Kidney tubule cell (primary cell): Measurements from ENCODE around the gene LEF1.

Source experiments
- DNase-seq: peaks from one replicate; pipeline ENCODE4 v3.0.0-alpha.2; 2018; ENCODE audit warnings: low spot score

Gene LEF1

DNA sequence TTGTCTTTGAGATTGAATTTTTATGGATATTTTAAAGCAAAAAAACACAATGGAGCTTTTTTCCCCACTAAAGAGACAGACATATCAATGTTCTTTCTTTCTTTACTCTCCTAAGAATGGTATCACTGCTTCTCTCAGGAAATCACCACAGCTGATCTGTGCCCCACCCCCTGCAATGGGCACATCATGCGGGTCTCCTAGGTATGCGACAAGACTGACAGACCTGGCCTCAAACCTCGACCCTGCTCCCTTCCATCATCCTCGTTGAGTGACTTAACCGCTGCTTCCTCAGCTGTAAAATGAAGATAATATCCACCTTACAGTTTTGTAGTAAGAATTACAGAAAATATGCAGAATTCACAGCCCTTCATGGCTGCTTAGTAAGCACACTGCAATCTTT is 58.3 kb downstream of the LEF1 start:
- no peak for DNase-seq

DNA sequence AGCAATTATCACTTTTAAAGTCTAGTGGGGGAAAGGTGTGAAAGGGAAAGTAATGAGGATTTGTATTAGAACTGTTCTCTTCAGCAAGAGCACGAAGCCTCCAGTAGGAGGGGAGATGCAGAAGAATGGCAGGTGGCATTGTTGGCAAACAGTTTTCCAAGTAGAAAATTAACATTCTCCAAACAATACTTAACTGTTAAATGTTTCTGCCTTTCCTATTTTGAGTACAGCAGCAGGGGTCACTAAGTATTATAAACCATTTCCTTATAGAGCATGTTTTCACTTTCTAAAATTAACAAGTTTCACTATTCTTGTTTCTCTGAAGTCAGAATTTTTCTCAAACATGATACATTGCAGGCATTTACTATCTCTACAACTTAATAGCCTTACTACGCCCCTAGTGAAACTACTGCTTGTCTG is 58.7 kb downstream of the LEF1 start:
- no peak for DNase-seq

DNA sequence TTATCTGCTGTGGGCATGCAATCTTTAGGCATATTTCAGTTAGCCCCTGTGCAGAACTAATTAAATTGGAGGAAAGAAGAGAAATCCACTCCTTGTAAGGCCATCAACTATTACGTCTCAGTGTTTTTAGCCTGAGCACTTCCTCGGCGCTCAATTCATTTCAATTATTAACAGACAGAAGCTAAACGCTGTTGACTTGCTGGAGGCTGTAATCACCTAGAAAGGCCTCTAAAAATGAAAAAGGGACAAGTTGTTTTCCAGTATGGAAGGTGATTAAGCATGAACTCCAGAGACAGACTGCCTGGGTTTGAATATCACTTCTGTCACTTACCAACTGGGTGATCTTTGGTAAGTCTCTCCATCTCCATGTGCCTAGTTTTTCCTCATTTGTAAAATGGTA is 59.6 kb downstream of the LEF1 start:
- DNase-seq, result no peak

DNA sequence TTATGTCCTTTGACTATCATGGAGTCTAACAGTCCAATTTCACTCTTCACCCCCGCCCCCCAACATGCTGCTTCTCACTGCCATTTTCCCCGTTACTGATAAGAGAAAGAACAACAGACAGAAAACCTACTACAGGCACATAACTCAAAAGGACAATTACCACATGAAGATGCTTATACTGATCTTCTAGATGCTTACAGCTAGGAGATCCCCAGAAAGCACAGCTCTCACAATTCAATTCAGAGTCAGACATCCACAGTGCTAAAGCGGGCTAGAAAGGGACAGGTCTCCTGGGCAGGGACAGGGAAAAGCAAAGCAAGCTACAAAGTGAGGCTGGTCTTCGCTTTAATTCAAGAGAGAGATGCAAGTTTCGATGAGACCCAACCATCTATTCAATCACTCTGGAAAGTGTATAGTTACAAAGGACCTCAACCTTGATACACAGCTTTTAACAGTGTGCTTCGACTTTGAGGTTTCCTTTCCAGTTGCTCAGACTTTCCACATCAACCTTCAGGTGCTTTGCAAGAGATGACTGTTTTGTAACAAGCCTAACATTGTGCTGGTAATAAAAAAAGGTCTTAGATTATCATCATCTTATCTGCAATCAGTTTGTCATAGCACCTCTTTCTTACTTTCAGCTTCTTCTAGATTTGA is 60.9 kb downstream of the LEF1 start:
- no peak for DNase-seq

DNA sequence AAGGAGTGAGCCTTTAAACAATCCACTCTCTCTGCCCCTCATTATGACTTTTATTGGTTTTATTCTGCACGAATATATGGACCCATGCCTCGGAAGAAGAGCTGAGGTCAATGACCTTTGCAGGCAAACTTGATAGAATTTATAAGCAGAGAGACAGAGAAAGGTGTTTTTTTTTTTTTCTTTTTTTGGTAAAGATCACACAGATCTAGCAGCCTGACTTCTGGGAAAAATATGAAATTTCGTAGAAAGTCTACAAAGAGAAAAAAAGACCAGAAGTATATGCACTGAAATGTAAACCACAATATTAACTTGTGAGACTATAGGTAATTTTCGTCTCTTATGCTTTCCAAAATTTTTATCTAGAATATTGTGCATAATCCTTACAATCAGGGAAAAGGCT is 61.6 kb downstream of the LEF1 start:
- DNase-seq, result no peak

DNA sequence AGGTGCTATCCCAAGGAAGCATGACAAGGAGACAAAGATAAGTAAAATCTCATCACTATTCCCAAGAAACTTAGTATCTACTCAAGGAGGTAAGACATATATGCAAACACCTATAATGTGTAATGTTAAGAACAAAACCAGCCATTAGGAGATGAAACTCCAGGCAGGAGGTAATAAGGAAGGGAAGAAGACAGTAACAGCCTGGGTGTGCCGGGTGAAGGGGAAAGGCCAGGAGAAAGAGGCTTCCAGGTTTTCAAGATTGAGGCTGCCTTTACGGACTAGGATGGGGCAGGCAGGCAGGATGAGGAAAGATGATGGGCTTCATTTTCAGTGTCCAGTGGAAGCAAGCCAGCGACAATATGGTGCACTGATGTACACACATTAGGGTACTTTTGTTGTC is 62.5 kb downstream of the LEF1 start:
- DNase-seq, result no peak

DNA sequence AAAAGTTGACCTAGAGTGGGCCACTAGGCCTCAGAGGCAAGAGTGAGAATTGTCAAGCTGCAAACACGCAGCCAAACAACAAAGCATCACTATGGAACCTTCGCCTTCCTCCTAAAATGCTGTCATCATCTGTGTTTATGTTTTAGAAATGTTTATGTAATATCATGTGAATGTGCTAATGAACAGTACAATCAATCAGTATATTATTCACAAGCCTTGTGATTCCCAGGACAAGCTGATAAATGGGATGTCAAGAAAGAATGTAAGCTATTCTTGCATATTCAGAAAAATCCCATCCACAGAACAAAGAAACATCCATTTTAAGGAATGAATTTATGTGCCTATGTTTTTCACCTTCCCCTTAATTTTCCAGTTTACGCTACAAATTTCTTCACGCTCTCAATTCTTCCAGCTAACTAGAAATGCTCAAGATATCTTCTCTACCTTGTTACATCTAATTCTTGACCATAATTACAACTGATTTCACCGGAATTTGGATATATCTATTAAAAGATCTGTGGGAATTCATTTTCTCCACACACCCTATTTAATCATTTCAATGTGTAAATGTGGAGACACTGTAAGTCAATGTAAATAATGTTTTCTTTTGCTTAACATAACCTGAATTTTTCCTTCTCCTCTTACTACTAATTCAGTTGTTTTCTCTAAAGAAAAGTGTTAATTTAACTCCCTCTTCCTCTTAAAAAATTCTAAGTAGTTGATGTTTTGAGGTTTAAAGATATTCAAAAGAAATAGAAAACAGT is 65.5 kb downstream of the LEF1 start:
- DNase-seq, result no peak

DNA sequence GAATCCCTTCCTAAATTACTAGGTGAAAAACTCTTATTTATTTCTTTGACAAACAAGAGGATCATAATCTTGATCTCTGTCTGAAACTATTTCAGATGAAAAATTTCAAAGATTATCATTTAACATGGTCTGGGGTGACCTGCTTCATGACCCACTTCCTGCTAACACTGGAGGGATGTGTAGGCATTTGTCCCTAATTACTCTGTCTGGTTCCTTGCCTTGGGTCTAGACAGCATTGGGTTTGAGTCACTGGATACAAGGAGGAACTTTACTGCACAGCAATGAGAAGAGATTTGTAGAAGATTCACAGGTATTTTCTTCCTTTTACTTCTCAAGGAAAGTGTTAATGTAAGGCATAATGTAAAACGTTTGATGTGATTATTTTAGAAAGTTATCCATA is 67.9 kb downstream of the LEF1 start:
- DNase-seq, result no peak

DNA sequence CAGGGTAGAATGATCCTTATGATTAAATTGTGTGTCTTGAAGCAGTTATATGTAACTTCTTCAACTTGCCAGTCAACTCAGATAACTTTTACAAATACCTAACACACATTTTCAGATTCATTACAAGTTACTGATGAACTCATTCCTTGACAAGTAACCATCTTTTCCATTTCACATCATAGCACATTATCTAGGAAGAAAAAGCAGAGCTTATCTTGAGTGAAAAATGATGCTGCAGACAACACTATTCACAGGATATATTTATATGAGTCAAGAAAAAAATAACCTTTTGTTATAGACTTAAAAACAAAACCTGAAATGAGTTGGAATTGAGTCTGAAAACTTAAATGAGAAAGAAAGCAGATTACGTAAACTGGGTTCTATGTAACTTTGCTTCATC is 68.9 kb downstream of the LEF1 start:
- no peak for DNase-seq

DNA sequence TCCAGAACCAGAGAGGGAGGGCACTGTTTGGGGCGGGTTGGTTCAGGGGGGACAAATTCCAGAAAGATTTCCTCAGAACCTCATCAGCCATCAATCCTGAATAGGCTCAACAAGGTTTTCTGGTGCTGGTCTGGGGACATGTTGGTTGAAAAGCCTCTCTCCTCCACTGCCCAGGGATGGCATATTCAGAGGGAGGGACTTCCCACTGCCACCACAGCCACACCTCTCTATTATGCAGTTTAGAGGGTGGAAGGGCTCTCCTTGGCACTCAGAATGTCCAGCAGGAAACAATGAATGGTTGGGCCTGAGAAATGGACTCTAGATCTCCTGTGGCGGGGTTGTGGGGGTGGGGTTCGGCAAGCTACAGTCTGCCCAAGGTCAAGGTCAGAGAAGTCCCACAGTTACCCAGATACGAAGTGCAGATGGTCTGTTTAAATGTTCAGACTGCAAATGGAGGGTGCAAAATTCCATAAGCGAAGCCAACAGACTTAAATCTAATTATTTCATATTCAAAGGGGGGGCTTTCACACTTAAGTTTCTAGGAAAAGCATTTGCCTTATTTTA is 70.7 kb downstream of the LEF1 start:
- DNase-seq, result no peak

DNA sequence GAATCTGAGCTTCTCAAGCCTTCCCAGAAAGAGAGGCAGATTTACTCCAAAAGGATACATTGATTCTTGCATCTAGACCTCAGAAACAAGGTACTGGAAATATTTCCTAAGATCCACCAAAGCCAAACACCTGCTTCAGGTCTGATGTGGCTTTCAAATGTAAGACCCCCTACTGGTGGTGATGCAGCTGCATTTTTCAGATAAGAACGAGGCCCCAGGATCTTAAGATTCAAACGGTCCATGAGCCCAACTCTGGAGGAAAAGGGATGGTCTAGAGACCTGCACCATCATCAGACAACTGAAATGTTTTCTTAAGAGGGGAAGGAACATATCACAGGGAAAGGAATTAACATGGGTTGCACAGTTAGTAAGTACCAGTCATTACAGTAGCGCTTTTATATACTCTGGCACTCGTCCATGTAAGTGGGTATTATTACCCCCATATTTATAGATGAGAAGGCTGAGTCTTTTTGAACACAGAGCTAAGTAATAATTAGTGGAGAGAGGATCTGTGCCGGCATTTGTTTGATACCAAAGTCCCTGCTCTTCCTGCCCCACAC is 73.7 kb downstream of the LEF1 start:
- DNase-seq, result no peak

DNA sequence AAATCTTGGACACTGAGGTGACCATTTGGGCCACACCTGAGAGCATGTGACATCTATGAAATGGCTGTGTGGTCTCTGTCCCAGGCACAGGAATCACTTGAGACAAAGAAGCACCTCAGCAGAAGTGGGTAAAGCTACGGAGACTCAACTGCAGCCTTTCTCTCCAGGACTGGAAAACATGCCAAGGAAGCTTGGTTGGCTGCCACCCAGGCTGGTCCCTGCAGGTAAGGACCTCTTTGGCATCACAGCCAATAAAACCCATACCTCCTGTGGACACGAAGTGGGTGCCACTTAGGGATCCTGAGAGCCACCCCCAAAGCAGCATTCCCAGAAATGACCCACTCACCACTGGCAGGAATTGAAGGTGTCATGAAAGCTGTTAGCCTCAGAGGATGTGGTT is 74.6 kb downstream of the LEF1 start:
- DNase-seq, result no peak

DNA sequence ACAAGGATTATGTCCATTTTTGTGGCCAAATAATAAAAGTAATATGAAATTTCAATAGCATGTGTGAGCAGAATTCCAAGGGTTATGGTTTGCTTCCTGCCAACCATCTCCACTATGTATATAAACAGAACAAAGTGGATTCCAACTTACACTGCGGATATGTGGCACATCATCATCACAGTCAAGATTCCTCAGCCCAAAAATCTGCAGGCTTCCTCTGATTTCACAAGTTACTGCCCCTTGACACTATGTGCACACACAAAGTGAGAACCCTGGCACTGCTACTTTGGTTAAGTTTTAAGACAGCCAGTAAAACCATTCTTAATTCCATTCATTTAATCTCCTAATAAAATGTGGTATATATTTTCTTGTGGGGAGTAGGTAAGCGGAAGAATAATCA is 76.4 kb downstream of the LEF1 start:
- DNase-seq, result no peak

DNA sequence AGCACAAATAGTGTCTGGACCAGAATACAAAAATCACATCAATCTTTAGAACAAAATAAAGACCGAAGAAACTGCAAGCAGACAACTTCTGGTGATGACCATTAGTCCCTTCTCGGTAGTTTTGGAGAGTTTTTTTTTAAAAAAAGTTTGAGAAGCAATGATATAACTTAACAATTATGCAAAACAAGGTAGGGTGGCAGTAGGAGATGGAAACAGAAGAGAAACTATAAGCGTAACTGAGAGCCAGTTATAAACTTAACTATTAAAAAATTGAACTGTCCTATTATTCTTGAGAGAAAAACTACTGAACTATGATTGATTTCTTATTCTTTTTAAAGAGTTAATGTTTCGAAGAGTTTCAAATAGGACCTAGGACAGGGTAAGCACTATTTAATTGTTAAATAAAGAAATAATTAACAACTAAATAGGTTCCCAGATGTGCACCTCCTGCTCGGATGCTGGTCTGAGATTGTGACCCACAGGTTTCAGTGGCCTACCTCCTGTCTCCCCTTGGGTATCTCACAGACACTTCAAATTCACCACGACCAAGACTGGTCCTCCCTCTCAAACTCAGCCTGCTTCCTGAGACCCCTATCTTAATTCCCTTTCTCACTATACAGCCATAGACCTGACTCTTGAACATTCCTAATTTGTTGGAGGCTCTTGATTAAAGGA is 81.3 kb downstream of the LEF1 start:
- no peak for DNase-seq

DNA sequence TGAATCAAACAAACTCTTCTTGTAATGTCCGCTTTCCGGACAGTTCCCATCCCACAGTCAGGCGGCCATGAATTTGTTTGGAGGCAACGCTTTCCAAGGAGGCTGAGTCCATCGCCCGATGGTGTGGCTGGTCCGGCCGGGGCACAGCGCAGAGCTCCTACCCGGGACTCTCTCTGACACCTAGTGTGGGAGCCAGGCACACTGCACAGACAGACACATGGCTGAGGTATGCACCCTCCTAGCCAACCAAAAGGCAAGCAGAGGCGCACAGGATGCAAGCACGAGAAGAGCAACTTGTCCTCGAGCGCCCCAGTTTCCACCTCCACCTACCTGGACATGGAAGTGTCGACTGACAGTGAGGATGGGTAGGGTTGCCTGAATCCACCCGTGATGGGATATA is 87.5 kb downstream of the LEF1 start:
- DNase-seq, result no peak

DNA sequence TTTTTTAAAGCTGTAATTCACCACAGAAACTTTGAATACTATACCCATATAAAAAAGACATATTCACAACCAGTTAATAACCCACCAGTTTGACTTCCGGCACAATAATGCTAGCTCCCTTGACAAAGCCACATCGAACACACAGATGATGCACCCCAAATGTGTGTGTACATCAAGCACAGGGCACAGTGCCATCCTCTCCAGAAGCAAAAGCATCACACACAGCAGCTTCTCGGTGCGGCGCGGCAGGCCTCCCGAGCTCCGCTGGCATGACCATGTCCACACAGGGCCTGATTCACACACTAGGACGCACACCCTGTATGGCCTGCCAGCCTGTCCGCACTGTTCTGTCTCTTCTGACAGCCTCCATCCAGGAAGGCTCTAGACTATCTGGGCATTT is 88.0 kb downstream of the LEF1 start:
- no peak for DNase-seq

DNA sequence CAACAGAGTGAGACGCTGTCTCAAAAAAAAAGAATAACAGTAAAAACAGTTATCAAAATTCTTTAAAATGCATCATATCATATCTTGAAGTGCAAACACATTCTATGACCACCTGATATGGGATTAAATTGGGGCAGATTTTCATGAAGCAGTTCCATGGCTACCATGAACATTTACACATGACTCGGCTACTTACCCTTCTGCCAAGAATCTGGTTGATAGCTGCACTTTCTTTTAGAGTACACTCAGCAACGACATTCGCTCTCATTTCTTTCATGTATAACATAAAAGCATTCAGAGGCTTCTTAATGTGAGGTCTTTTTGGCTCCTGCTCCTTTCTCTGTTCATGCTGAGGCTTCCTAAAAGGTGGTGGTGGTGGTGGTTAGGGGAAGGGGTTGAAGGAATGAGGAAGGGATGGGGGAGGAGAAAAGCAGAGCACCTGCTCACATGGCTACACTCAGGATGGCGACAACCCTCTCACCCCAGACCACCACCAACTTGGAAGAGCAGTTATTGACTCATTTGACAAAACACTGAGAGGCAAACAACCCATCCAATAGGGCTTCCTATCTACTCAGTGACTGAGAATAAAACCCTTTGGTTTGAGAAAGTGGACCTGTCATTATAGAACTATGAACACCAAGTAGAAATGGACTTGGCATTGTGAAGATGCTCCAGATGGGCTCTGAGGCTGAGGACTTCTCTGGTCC is 90.6 kb downstream of the LEF1 start:
- no peak for DNase-seq

DNA sequence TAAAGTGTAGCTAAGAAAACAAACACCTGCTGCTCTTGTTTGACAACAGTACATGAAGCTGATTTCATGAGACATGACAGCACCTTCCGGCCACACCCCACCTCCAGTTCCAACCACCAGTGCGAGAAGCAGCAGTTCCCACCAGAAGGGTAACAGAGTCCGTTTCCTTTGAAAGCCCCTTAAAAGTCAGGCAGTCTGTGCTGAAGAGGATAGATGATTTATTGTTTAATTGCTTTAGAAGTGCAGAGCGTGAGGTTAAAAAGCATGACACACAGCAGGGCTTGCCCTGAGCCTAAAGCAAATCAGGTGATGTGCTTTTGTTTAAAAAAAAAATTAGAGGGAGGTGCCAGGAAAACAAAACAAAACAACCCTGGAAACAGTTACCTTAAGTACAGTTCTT is 96.4 kb downstream of the LEF1 start:
- no peak for DNase-seq

DNA sequence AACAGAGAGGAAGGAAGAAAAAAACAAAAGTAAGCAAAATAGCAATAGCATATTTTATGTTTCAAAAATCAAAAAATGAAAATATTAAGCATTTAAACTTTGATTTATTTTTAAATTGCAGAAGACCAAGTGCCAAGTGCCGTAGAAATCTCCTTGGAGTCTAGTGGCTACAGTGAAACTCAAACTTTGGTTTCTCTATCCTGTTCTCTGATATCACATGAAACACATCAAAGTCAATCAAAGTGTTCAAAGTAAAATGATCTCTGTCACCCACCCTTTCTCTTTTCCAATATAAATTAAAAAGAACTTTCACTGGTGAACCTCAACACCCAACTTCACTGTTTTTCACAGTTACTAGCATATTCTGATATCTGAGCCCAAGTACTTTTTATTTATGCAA is 98.0 kb downstream of the LEF1 start:
- DNase-seq, result no peak

DNA sequence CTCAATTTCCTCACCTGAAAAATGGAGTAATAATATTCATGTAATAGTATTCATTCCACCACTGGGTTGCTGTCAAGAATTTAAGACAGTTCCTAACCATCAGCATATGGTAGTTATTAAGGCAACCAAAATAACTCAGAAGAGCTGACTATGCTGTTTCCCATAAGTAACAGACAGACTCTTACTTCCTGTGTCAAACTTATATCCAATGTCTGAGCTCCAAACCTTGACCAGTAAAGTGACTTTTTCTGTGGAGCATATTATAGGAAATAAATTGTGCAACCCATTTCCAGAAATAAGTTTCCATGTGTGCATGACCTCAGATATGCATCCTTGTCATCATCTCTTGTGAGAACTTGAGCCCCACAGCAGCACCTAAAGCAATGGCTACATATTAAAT is 100.3 kb downstream of the LEF1 start:
- no peak for DNase-seq

DNA sequence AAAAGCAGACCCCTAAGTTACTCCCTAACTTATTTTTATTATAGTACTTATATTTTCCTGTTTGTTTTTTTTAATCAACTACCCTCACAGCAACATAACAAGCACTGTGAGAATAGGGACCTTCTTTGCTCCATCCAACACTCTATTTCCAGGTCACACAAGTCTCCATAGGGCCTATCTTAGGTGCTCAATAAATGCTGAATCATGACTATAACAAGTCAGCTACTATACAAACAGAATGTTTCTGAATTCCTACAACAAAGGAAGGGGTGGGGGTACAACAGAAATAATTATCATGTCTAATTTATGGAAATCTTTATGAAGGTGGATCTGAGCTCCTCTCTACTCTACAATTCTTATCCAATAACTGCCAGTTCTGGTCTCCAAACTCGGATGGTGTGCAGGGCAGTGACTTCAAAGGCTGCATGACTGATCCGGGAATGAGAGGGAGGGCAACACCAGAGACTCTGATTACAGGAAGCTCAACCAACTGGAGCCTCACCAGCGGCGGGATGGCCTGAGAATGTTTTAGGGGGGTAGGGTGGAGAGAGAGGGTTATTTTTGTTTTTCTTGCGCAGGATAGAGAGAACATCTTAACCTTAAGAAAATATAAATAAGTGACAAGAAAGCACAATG is 107.9 kb downstream of the LEF1 start:
- peak; percentile 17 for DNase-seq

DNA sequence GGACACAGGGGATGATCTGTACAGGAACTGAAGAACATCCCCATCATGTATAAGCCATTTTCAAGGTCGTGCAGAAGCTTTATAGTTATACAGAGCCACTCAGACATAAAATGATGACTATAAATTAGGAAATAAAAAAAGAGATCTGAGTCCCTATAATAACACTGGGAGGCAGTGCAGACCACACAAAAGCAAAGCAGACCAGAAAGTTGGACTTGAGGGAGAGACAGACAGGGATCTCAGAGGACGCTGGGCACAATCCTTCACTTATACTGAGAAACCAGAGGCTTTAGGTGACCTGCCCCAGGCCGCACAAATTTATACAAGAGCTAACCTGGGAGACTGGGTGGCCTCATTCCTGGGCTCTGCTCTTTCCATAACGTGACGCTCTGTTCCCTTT is 108.6 kb downstream of the LEF1 start:
- peak; percentile 25 for DNase-seq
